ENCODE data around the gene FBF1. TPM values are rescaled to one million over a fixed set of nuclear protein-coding genes. Genes with fewer than 3 reads are reported as not detected.

Gene FBF1
- total and polyA plus RNA-seq, 9 donors: 5.1 to 9.1 (median 7.6) TPM

GRCh38 chr17:75917917-75918445 is 22.9 kb downstream of the FBF1 start:
- Histone ChIP-seq H3K36me3 (ENCODE audit: control insufficient read depth, insufficient read depth, low read length) (peaks cover 39% of the 10 kb centered on the region), H3K9me3 (replicated peaks; ENCODE audit: control insufficient read depth, low read depth, low read length) (no peaks in the 10 kb centered on the region), H3K27me3 (ENCODE audit: control insufficient read depth, insufficient read depth, low read length) (no peaks in the 10 kb centered on the region), H3K27ac (ENCODE audit: low read length) (peak overlapping the region; percentile 62), H3K4me3 (ENCODE audit: low read length) (no peak overlapping the region), H3K4me1 (ENCODE audit: control insufficient read depth, insufficient read depth, low read length) (peaks cover 35% of the 10 kb centered on the region)
- no peak for DNase-seq
- 86% methylated on average over 23 of the region's 31 CpGs for WGBS (ENCODE audit: insufficient coverage)

- 79% methylated on average over 15 of the region's 23 CpGs for WGBS (ENCODE audit: insufficient coverage)
- peak; percentile 65 for DNase-seq
Measured at GRCh38 chr17:75917141-75917916, 23.5 kb downstream of the FBF1 start.

GRCh38 chr17:75915268-75915667 is 25.6 kb downstream of the FBF1 start:
- Histone ChIP-seq H3K9me3 (replicated peaks; ENCODE audit: control insufficient read depth, low read depth, low read length) (no peaks in the 10 kb centered on the region), H3K27ac (ENCODE audit: low read length) (no peak overlapping the region), H3K36me3 (ENCODE audit: control insufficient read depth, insufficient read depth, low read length) (peaks cover 41% of the 10 kb centered on the region), H3K27me3 (ENCODE audit: control insufficient read depth, insufficient read depth, low read length) (no peaks in the 10 kb centered on the region), H3K4me1 (ENCODE audit: control insufficient read depth, insufficient read depth, low read length) (peaks cover 29% of the 10 kb centered on the region), H3K4me3 (ENCODE audit: low read length) (no peak overlapping the region)
- WGBS (ENCODE audit: insufficient coverage): 95% methylated on average over 4 of the region's 8 CpGs
- no peak for DNase-seq

More at GRCh38 chr17:75917141-75917916, 23.5 kb downstream of the FBF1 start:
- Histone ChIP-seq H3K27me3 (ENCODE audit: control insufficient read depth, insufficient read depth, low read length) (no peaks in the 10 kb centered on the region), H3K36me3 (ENCODE audit: control insufficient read depth, insufficient read depth, low read length) (peaks cover 36% of the 10 kb centered on the region), H3K4me1 (ENCODE audit: control insufficient read depth, insufficient read depth, low read length) (peaks cover 31% of the 10 kb centered on the region), H3K4me3 (ENCODE audit: low read length) (no peak overlapping the region), H3K9me3 (replicated peaks; ENCODE audit: control insufficient read depth, low read depth, low read length) (no peaks in the 10 kb centered on the region), H3K27ac (ENCODE audit: low read length) (peak overlapping the region; percentile 62)

GRCh38 chr17:75914643-75915267 is 26.1 kb downstream of the FBF1 start:
- H3K4me1 ChIP-seq (ENCODE audit: control insufficient read depth, insufficient read depth, low read length): peaks cover 29% of the 10 kb centered on the region
- H3K36me3 ChIP-seq (ENCODE audit: control insufficient read depth, insufficient read depth, low read length): peaks cover 40% of the 10 kb centered on the region
- DNase-seq: no peak
- H3K4me3 ChIP-seq (ENCODE audit: low read length): no peak overlapping the region
- H3K27ac ChIP-seq (ENCODE audit: low read length): no peak overlapping the region
- no peaks in the 10 kb centered on the region for H3K27me3 ChIP-seq (ENCODE audit: control insufficient read depth, insufficient read depth, low read length)
- 88% methylated on average over 29 of the region's 34 CpGs for WGBS (ENCODE audit: insufficient coverage)
- no peaks in the 10 kb centered on the region for H3K9me3 ChIP-seq (replicated peaks; ENCODE audit: control insufficient read depth, low read depth, low read length)

- H3K4me1 ChIP-seq (ENCODE audit: control insufficient read depth, insufficient read depth, low read length): peaks cover 24% of the 10 kb centered on the region
- WGBS (ENCODE audit: insufficient coverage): 89% methylated on average over 31 of the region's 32 CpGs
- peaks cover 32% of the 10 kb centered on the region for H3K36me3 ChIP-seq (ENCODE audit: control insufficient read depth, insufficient read depth, low read length)
- no peak for DNase-seq
- H3K27ac ChIP-seq (ENCODE audit: low read length): no peak overlapping the region
- H3K9me3 ChIP-seq (replicated peaks; ENCODE audit: control insufficient read depth, low read depth, low read length): no peaks in the 10 kb centered on the region
- H3K27me3 ChIP-seq (ENCODE audit: control insufficient read depth, insufficient read depth, low read length): no peaks in the 10 kb centered on the region
- no peak overlapping the region for H3K4me3 ChIP-seq (ENCODE audit: low read length)
Measured at GRCh38 chr17:75913537-75914210, 27.2 kb downstream of the FBF1 start.

GRCh38 chr17:75910699-75911098 is 30.1 kb downstream of the FBF1 start:
- no peaks in the 10 kb centered on the region for H3K9me3 ChIP-seq (replicated peaks; ENCODE audit: control insufficient read depth, low read depth, low read length)
- H3K27me3 ChIP-seq (ENCODE audit: control insufficient read depth, insufficient read depth, low read length): no peaks in the 10 kb centered on the region
- H3K36me3 ChIP-seq (ENCODE audit: control insufficient read depth, insufficient read depth, low read length): peaks cover 25% of the 10 kb centered on the region
- no peak overlapping the region for H3K27ac ChIP-seq (ENCODE audit: low read length)
- 100% methylated on average over 1 of the region's 6 CpGs for WGBS (ENCODE audit: insufficient coverage)
- H3K4me1 ChIP-seq (ENCODE audit: control insufficient read depth, insufficient read depth, low read length): peaks cover 16% of the 10 kb centered on the region
- DNase-seq: no peak
- H3K4me3 ChIP-seq (ENCODE audit: low read length): no peak overlapping the region

GRCh38 chr17:75909812-75910274 is 31.0 kb downstream of the FBF1 start:
- H3K4me1 ChIP-seq (ENCODE audit: control insufficient read depth, insufficient read depth, low read length): peaks cover 22% of the 10 kb centered on the region
- H3K27me3 ChIP-seq (ENCODE audit: control insufficient read depth, insufficient read depth, low read length): no peaks in the 10 kb centered on the region
- H3K4me3 ChIP-seq (ENCODE audit: low read length): no peak overlapping the region
- DNase-seq: no peak
- H3K9me3 ChIP-seq (replicated peaks; ENCODE audit: control insufficient read depth, low read depth, low read length): no peaks in the 10 kb centered on the region
- H3K36me3 ChIP-seq (ENCODE audit: control insufficient read depth, insufficient read depth, low read length): peaks cover 20% of the 10 kb centered on the region
- WGBS (ENCODE audit: insufficient coverage): no CpG with 5 or more reads among the region's 11 CpGs
- H3K27ac ChIP-seq (ENCODE audit: low read length): no peak overlapping the region

- no peaks in the 10 kb centered on the region for H3K9me3 ChIP-seq (replicated peaks; ENCODE audit: control insufficient read depth, low read depth, low read length)
- peaks cover 13% of the 10 kb centered on the region for H3K36me3 ChIP-seq (ENCODE audit: control insufficient read depth, insufficient read depth, low read length)
- H3K4me3 ChIP-seq (ENCODE audit: low read length): no peak overlapping the region
- DNase-seq: no peak
- H3K27me3 ChIP-seq (ENCODE audit: control insufficient read depth, insufficient read depth, low read length): no peaks in the 10 kb centered on the region
- no peak overlapping the region for H3K27ac ChIP-seq (ENCODE audit: low read length)
- 66% methylated on average over 8 of the region's 14 CpGs for WGBS (ENCODE audit: insufficient coverage)
- H3K4me1 ChIP-seq (ENCODE audit: control insufficient read depth, insufficient read depth, low read length): peaks cover 23% of the 10 kb centered on the region
Measured at GRCh38 chr17:75909051-75909811, 31.6 kb downstream of the FBF1 start.

- Histone ChIP-seq H3K36me3 (ENCODE audit: control insufficient read depth, insufficient read depth, low read length) (peaks cover 14% of the 10 kb centered on the region), H3K9me3 (replicated peaks; ENCODE audit: control insufficient read depth, low read depth, low read length) (no peaks in the 10 kb centered on the region), H3K4me3 (ENCODE audit: low read length) (no peak overlapping the region), H3K27ac (ENCODE audit: low read length) (no peak overlapping the region), H3K4me1 (ENCODE audit: control insufficient read depth, insufficient read depth, low read length) (peaks cover 34% of the 10 kb centered on the region), H3K27me3 (ENCODE audit: control insufficient read depth, insufficient read depth, low read length) (no peaks in the 10 kb centered on the region)
- 71% methylated on average over 5 of the region's 6 CpGs for WGBS (ENCODE audit: insufficient coverage)
- no peak for DNase-seq
Measured at GRCh38 chr17:75908201-75908600, 32.6 kb downstream of the FBF1 start.
